OCI-LY7 (cell line): ENCODE measurements around the gene DCLK1. TPM values are rescaled to one million over a fixed set of nuclear protein-coding genes. Genes with fewer than 3 reads are reported as not detected.

ENCODE experiments used
- BruUV-seq: library from RNA; stranded (reverse); fragments of 400-500 nt; replicated peaks from 2 replicates; lab custom pipeline; 2021; lab: Mats Ljungman, UMichigan
- CTCF ChIA-PET: fragments of 300-600 bp; sonication (Branson Sonifier 250); formaldehyde crosslinking; loops from one replicate; lab custom pipeline; 2022; ENCODE audit warnings: antibody characterized with exemption; ENCODE audit not compliant: unreplicated experiment; lab: Charles Lee
- POLR2A ChIA-PET: fragments of 300-600 bp; sonication (Branson Sonifier 250); formaldehyde crosslinking; loops from one replicate; lab custom pipeline; 2022; ENCODE audit warnings: antibody characterized with exemption; lab: Charles Lee
- DNase-seq: peaks from one replicate; pipeline ENCODE4 v3.0.0-alpha.2; 2015; ENCODE audit warnings: low spot score
- H2AFZ ChIP-seq: fragments of 200-600 bp; sonication (generic), shearing (Covaris generic); 2 replicates; pipeline ENCODE4 v1.6.1; 2014; ENCODE audit warnings: mild to moderate bottlenecking, antibody characterized with exemption, low read length, moderate library complexity
- H3K27ac ChIP-seq: fragments of 200-600 bp; sonication (generic); 2 replicates; pipeline ENCODE4 v1.5.1; 2014; ENCODE audit warnings: mixed run types, low read depth, mild to moderate bottlenecking, moderate library complexity, low read length, inconsistent platforms; ENCODE audit not compliant: poor library complexity, severe bottlenecking
- H3K36me3 ChIP-seq: fragments of 200-600 bp; sonication (generic); 2 replicates; pipeline ENCODE4 v1.6.1; 2014; ENCODE audit warnings: mild to moderate bottlenecking, antibody characterized with exemption, low read length, moderate library complexity, mixed read lengths; ENCODE audit not compliant: insufficient read depth
- H3K4me1 ChIP-seq: fragments of 200-600 bp; sonication (generic); 2 replicates; pipeline ENCODE4 v1.5.1; 2014; ENCODE audit warnings: mild to moderate bottlenecking, low read length; ENCODE audit not compliant: insufficient read depth, poor library complexity, severe bottlenecking
- H3K4me2 ChIP-seq: fragments of 200-600 bp; sonication (generic); 2 replicates; pipeline ENCODE4 v1.6.1; 2014; ENCODE audit warnings: mild to moderate bottlenecking, low read length
- H3K4me3 ChIP-seq: fragments of 200-600 bp; sonication (generic); 2 replicates; pipeline ENCODE4 v1.5.1; 2014; ENCODE audit warnings: mild to moderate bottlenecking, low read depth, low read length; ENCODE audit not compliant: poor library complexity, severe bottlenecking
- H3K79me2 ChIP-seq: fragments of 200-600 bp; sonication (generic); 2 replicates; pipeline ENCODE4 v1.6.1; 2016; ENCODE audit warnings: low read depth, mild to moderate bottlenecking, low read length, moderate library complexity, mixed read lengths; ENCODE audit not compliant: insufficient read depth
- H3K9me2 ChIP-seq: fragments of 200-600 bp; sonication (generic); 2 replicates; pipeline ENCODE4 v1.6.1; 2016; ENCODE audit warnings: mild to moderate bottlenecking, low read length, mixed read lengths; ENCODE audit not compliant: insufficient read depth
- H3K9me3 ChIP-seq: fragments of 200-600 bp; sonication (generic); 2 replicates; pipeline ENCODE4 v1.6.1; 2014; ENCODE audit warnings: mild to moderate bottlenecking, mixed run types, low read length, mixed read lengths
- H4K20me1 ChIP-seq: fragments of 200-600 bp; sonication (generic); 2 replicates; pipeline ENCODE4 v1.6.1; 2014; ENCODE audit warnings: mild to moderate bottlenecking, antibody characterized with exemption, low read length, moderate library complexity, mixed read lengths; ENCODE audit not compliant: insufficient read depth
- CTCF ChIP-seq: fragments of 200-600 bp; sonication (generic); conservative IDR thresholded peaks from 2 replicates; pipeline ENCODE4 v1.5.1; 2014; ENCODE audit warnings: mild to moderate bottlenecking, antibody characterized with exemption, low read length, moderate library complexity, mixed read lengths
- EZH2phosphoT487 ChIP-seq: fragments of 200-600 bp; sonication (generic); IDR thresholded peaks from 2 replicates; pipeline ENCODE4 v1.6.1; 2018; ENCODE audit warnings: low read depth, borderline replicate concordance, mild to moderate bottlenecking, mixed run types, antibody characterized with exemption, low read length, moderate library complexity, mixed read lengths
- intact Hi-C: fragments of 100-400 bp; cut with micrococcal nuclease; formaldehyde crosslinking; loops from one replicate; pipeline ENCODE4 v1.10.0; 2022; ENCODE audit not compliant: unreplicated experiment
- total RNA-seq, 2 experiments: library from RNA; depleted of rRNA in 1 of 2; stranded (reverse); fragments of >200 nt in 1 of 2; shearing (Covaris generic) in 1 of 2; gene quantifications; 2 replicates each; pipeline ENCODE4 v1.2.3, GENCODE V29; 2014 to 2022

The DCLK1 gene
- total RNA-seq, 2 experiments from 2014 or later = not detected

- POLR2A ChIA-PET = no interaction called here
- no TSS peak for BruUV-seq
Measured at GRCh38 chr13:35782793-35783192, 348.4 kb downstream of the DCLK1 start.

GRCh38 chr13:35781036-35782000 lies 349.9 kb downstream of the DCLK1 start:
- POLR2A ChIA-PET = no interaction called here

More at GRCh38 chr13:35782793-35783192, 348.4 kb downstream of the DCLK1 start:
- H3K9me3 ChIP-seq = no peaks in the 10 kb centered on the region
- H4K20me1 ChIP-seq = no peaks in the 10 kb centered on the region
- TF ChIP-seq EZH2phosphoT487 (no peak), CTCF (no peak)
- intact Hi-C loops = no loop called here
- H3K36me3 ChIP-seq = no peaks in the 10 kb centered on the region
- H3K27ac ChIP-seq = no peak overlapping the region
- CTCF ChIA-PET = no interaction called here
- H3K79me2 ChIP-seq = no peaks in the 10 kb centered on the region
- H3K4me3 ChIP-seq = no peak overlapping the region
- no peaks in the 10 kb centered on the region for H3K4me1 ChIP-seq
- no peaks in the 10 kb centered on the region for H3K9me2 ChIP-seq
- no peak overlapping the region for H3K4me2 ChIP-seq
- H2AFZ ChIP-seq = no peak overlapping the region
- DNase-seq = no peak

More at GRCh38 chr13:35781036-35782000, 349.9 kb downstream of the DCLK1 start:
- Histone ChIP-seq H3K4me2 (no peak overlapping the region), H4K20me1 (no peaks in the 10 kb centered on the region), H3K9me2 (no peaks in the 10 kb centered on the region), H3K9me3 (no peaks in the 10 kb centered on the region), H3K27ac (no peak overlapping the region), H3K36me3 (no peaks in the 10 kb centered on the region), H3K4me1 (no peaks in the 10 kb centered on the region), H3K79me2 (no peaks in the 10 kb centered on the region), H3K4me3 (no peak overlapping the region), H2AFZ (no peak overlapping the region)
- TF ChIP-seq EZH2phosphoT487 = no peak
- TF ChIP-seq CTCF = no peak
- no peak for DNase-seq
- no TSS peak for BruUV-seq
- intact Hi-C loops = no loop called here
- CTCF ChIA-PET = no interaction called here
